Measurements from ENCODE around the gene RNF19B. TPM values are rescaled to one million over a fixed set of nuclear protein-coding genes. Genes with fewer than 3 reads are reported as not detected.

RNF19B gene
- total and polyA plus RNA-seq, 2 of the 8 experiments (the other 6 are each of a cell fraction or from before 2014, with no cell fraction given), result 9.2 to 11.2 TPM

- Histone ChIP-seq H3K56ac (replicated peaks; ENCODE audit: insufficient read length, low read depth, low read length) (no peak overlapping the region), H2BK20ac (ENCODE audit: low read length) (no peak overlapping the region), H2BK120ac (replicated peaks; ENCODE audit: low read depth, low read length) (no peak overlapping the region), H2AK5ac (ENCODE audit: low read depth, low read length) (no peak overlapping the region), H2BK12ac (ENCODE audit: low read depth, low read length) (no peak overlapping the region), H4K8ac (ENCODE audit: extremely low read depth, insufficient read depth, low read length) (no peak overlapping the region), H2AFZ (ENCODE audit: low read length) (no peak overlapping the region), H3K79me1 (ENCODE audit: low read depth, low read length) (no peaks in the 10 kb centered on the region), H3K23ac (ENCODE audit: insufficient read length) (no peak overlapping the region), H3K18ac (ENCODE audit: extremely low read depth, low read length) (no peak overlapping the region), H4K20me1 (replicated peaks in 1 of 2; ENCODE audit: control insufficient read depth in 1 of 2, insufficient read depth in 2 of 2, low read length in 2 of 2) (peaks cover 0 to 5% of the 10 kb centered on the region in 2 experiments), H2BK5ac (ENCODE audit: low read depth, low read length) (no peak overlapping the region), H3K9ac (replicated peaks in 1 of 4; ENCODE audit: extremely low read depth in 1 of 4, low read depth in 3 of 4, low read length in 3 of 4) (no peak overlapping the region), H3K4me2 (ENCODE audit: insufficient read depth in 1 of 2, low read depth in 2 of 2, low read length in 2 of 2) (no peak overlapping the region), H4K91ac (replicated peaks; ENCODE audit: insufficient read length, low read length) (no peak overlapping the region), H3K4me3 (ENCODE audit: extremely low read depth in 1 of 4, insufficient read depth in 2 of 4, low read depth in 3 of 4, low read length in 4 of 4) (no peak overlapping the region), H3K9me3 (ENCODE audit: insufficient read depth in 2 of 2, low read depth in 1 of 2, low read length in 1 of 2) (no peaks in the 10 kb centered on the region), H4K5ac (ENCODE audit: insufficient read length, low read depth, low read length) (no peak overlapping the region), H2BK15ac (ENCODE audit: low read length) (no peak overlapping the region), H3K23me2 (ENCODE audit: low read depth, low read length) (no peaks in the 10 kb centered on the region), H3K27me3 (replicated peaks in 1 of 4; ENCODE audit: control insufficient read depth in 3 of 4, extremely low read depth in 1 of 4, insufficient read depth in 3 of 4, low read length in 3 of 4) (no peaks in the 10 kb centered on the region), H3K14ac (ENCODE audit: insufficient read length) (no peak overlapping the region), H3K27ac (ENCODE audit: low read depth, low read length) (no peak overlapping the region), H3K79me2 (ENCODE audit: control insufficient read depth in 1 of 2, insufficient read depth in 2 of 2, low read length in 2 of 2) (no peaks in the 10 kb centered on the region), H3K4ac (replicated peaks; ENCODE audit: insufficient read length, low read depth, low read length) (no peak overlapping the region), H3K4me1 (replicated peaks in 1 of 4; ENCODE audit: control insufficient read depth in 3 of 4, insufficient read depth in 4 of 4, low read length in 3 of 4) (peaks cover 0 to 2% (median 1%) of the 10 kb centered on the region in 4 experiments; a peak in 4 of 7 replicates), H3K36me3 (ENCODE audit: control insufficient read depth in 2 of 4, insufficient read depth in 4 of 4, low read length in 3 of 4) (peaks cover 33 to 61% (median 50%) of the 10 kb centered on the region in 4 experiments)
- WGBS, 2 experiments (ENCODE audit: extremely low coverage in 1 of 2, insufficient coverage in 1 of 2, insufficient read length in 1 of 2, insufficient replicate concordance in 2 of 2, low coverage in 1 of 2, low lambda C conversion rate in 2 of 2, missing lambda C conversion rate in 1 of 2), result 96% methylated on average over 5 of the region's 5 CpGs; no CpG with 5 or more reads in 1 of the 2 experiments
- DNase-seq (ENCODE audit: low read depth in 1 of 2, low spot score in 2 of 2) (no peak), FAIRE-seq (no peak)
- CTCF ChIA-PET (ENCODE audit: partially characterized antibody), result no interaction called here
- POLR2A ChIA-PET (ENCODE audit: partially characterized antibody), result interaction anchor here (1.2 kb wide), 1 partner anchor 14 kb away, joined by 3 read pairs; no protein-coding TSS in a partner anchor
- no peak for TF ChIP-seq RBBP5 (IDR thresholded peaks at IDR 0.05; ENCODE audit: borderline replicate concordance, low read depth, low read length)
- TF ChIP-seq SP1 (IDR thresholded peaks at IDR 0.05; ENCODE audit: low read depth, low read length), result no peak
- TF ChIP-seq, protein P1, sequence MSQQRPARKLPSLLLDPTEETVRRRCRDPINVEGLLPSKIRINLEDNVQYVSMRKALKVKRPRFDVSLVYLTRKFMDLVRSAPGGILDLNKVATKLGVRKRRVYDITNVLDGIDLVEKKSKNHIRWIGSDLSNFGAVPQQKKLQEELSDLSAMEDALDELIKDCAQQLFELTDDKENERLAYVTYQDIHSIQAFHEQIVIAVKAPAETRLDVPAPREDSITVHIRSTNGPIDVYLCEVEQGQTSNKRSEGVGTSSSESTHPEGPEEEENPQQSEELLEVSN (IDR thresholded peaks at IDR 0.05), result no peak
- no peak for TF ChIP-seq CTCF (IDR thresholded peaks at IDR 0.05; ENCODE audit: control extremely low read depth in 1 of 3, insufficient read depth in 1 of 3, low read depth in 1 of 3, low read length in 3 of 3)
These were observed 46.5 kb upstream of the RNF19B start for GRCh38 chr1:33010932-33011731.
